ENCODE results near the gene ATP10A. TPM values are rescaled to one million over a fixed set of nuclear protein-coding genes. Genes with fewer than 3 reads are reported as not detected.

Gene ATP10A
- polyA plus RNA-seq, 3 donors = 0.71 to 3.9 (median 0.92) TPM

DNA sequence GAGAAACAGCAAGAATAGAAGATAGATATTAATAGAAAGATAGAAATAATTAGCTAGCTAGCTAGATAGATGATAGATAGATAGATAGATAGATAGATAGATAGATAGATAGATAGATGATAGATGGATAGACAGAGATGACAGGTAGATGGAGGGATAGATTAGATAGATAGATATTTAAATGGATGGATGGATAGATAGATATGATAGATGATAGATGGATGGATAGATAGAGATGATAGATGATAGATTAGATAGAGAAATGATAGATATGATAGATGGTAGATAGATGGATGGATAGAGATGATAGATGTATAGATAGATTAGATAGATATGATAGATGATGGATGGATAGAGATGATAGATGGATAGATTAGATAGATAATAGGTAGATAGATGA lies 8.3 kb upstream of the ATP10A start:
- Mint-ChIP-seq H3K27me3 (ENCODE audit: low read depth in 3 of 3) (peaks cover 1 to 4% (median 2%) of the 10 kb centered on the region in 3 donors), H3K27ac (no peak overlapping the region), H3K9me3 (peaks cover 0 to 1% (median 0%) of the 10 kb centered on the region in 7 donors), H3K4me1 (peaks cover 9% of the 10 kb centered on the region), H3K36me3 (no peaks in the 10 kb centered on the region), H3K4me3 (no peak overlapping the region)
- H3K36me3 ChIP-seq (replicated peaks in 1 of 2; ENCODE audit: control insufficient read depth in 1 of 2, insufficient read depth in 2 of 2, low read length in 2 of 2) = no peaks in the 10 kb centered on the region
- H3K9ac ChIP-seq (ENCODE audit: insufficient read depth, low read length, poor library complexity, severe bottlenecking) = no peak overlapping the region
- H3K4me1 ChIP-seq (ENCODE audit: control insufficient read depth in 1 of 2, insufficient read depth in 2 of 2, low read length in 2 of 2) = no peaks in the 10 kb centered on the region
- intact Hi-C loops (cut with micrococcal nuclease) = no loop called here
- H3K4me2 ChIP-seq (replicated peaks; ENCODE audit: extremely low read depth, low read length, poor library complexity, severe bottlenecking) = no peak overlapping the region
- DNase-seq = no peak
- H2AFZ ChIP-seq (ENCODE audit: insufficient read depth, low read depth, low read length, poor library complexity, severe bottlenecking) = no peak overlapping the region
- TF ChIP-seq, protein P1, sequence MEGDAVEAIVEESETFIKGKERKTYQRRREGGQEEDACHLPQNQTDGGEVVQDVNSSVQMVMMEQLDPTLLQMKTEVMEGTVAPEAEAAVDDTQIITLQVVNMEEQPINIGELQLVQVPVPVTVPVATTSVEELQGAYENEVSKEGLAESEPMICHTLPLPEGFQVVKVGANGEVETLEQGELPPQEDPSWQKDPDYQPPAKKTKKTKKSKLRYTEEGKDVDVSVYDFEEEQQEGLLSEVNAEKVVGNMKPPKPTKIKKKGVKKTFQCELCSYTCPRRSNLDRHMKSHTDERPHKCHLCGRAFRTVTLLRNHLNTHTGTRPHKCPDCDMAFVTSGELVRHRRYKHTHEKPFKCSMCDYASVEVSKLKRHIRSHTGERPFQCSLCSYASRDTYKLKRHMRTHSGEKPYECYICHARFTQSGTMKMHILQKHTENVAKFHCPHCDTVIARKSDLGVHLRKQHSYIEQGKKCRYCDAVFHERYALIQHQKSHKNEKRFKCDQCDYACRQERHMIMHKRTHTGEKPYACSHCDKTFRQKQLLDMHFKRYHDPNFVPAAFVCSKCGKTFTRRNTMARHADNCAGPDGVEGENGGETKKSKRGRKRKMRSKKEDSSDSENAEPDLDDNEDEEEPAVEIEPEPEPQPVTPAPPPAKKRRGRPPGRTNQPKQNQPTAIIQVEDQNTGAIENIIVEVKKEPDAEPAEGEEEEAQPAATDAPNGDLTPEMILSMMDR (IDR thresholded peaks at IDR 0.05) = no peak
- no peak overlapping the region for H3K27ac ChIP-seq (ENCODE audit: low read depth in 1 of 2, low read length in 2 of 2)
- no peaks in the 10 kb centered on the region for H3K79me2 ChIP-seq (ENCODE audit: insufficient read depth, low read length)
- no peaks in the 10 kb centered on the region for H3K9me3 ChIP-seq (replicated peaks in 1 of 2; ENCODE audit: control insufficient read depth in 1 of 2, insufficient read depth in 1 of 2, low read length in 2 of 2)
- no peaks in the 10 kb centered on the region for H4K20me1 ChIP-seq (ENCODE audit: insufficient read depth, low read length)
- no peaks in the 10 kb centered on the region for H3K27me3 ChIP-seq (ENCODE audit: control insufficient read depth in 2 of 2, insufficient read depth in 2 of 2, low read length in 2 of 2)
- H3K4me3 ChIP-seq (replicated peaks in 1 of 3; ENCODE audit: low read depth in 2 of 3, low read length in 3 of 3) = no peak overlapping the region

DNA sequence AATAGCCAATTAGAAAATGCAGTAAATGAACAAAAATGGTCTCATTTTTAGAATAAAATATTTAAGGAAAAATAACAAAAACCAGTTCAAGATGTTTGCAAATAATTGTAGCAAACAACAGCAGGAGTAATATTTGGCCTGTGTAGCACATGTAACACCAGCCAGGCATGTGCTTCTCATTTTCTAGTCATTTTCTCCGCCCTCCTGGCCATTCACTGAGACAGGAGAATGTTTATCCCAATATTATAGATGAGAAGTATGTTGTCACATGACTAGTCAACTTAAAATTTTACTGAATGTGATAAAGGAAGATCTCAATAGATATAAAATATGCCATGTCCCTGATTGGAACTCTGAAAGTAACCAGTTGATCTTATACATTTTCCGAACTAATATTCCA lies 7.8 kb upstream of the ATP10A start:
- Mint-ChIP-seq H3K4me1 (peaks cover 9% of the 10 kb centered on the region), H3K27ac (no peak overlapping the region), H3K4me3 (no peak overlapping the region), H3K9me3 (peaks cover 0 to 1% (median 0%) of the 10 kb centered on the region in 7 donors), H3K36me3 (no peaks in the 10 kb centered on the region), H3K27me3 (ENCODE audit: low read depth in 3 of 3) (peaks cover 3 to 5% (median 4%) of the 10 kb centered on the region in 3 donors)
- intact Hi-C loops (cut with micrococcal nuclease) = no loop called here
- Histone ChIP-seq H3K36me3 (replicated peaks in 1 of 2; ENCODE audit: control insufficient read depth in 1 of 2, insufficient read depth in 2 of 2, low read length in 2 of 2) (no peaks in the 10 kb centered on the region), H3K4me1 (ENCODE audit: control insufficient read depth in 1 of 2, insufficient read depth in 2 of 2, low read length in 2 of 2) (no peaks in the 10 kb centered on the region), H3K9me3 (replicated peaks in 1 of 2; ENCODE audit: control insufficient read depth in 1 of 2, insufficient read depth in 1 of 2, low read length in 2 of 2) (no peaks in the 10 kb centered on the region), H4K20me1 (ENCODE audit: insufficient read depth, low read length) (no peaks in the 10 kb centered on the region), H3K79me2 (ENCODE audit: insufficient read depth, low read length) (no peaks in the 10 kb centered on the region), H2AFZ (ENCODE audit: insufficient read depth, low read depth, low read length, poor library complexity, severe bottlenecking) (no peak overlapping the region), H3K9ac (ENCODE audit: insufficient read depth, low read length, poor library complexity, severe bottlenecking) (no peak overlapping the region), H3K27ac (ENCODE audit: low read depth in 1 of 2, low read length in 2 of 2) (no peak overlapping the region), H3K4me2 (replicated peaks; ENCODE audit: extremely low read depth, low read length, poor library complexity, severe bottlenecking) (no peak overlapping the region), H3K27me3 (ENCODE audit: control insufficient read depth in 2 of 2, insufficient read depth in 2 of 2, low read length in 2 of 2) (no peaks in the 10 kb centered on the region), H3K4me3 (replicated peaks in 1 of 3; ENCODE audit: low read depth in 2 of 3, low read length in 3 of 3) (no peak overlapping the region)
- DNase-seq = no peak
- WGBS (ENCODE audit: insufficient coverage) = no CpG with 5 or more reads among the region's 2 CpGs
- TF ChIP-seq, protein P1 (IDR thresholded peaks at IDR 0.05) = no peak

All from CD14-positive monocyte (primary cell).